Measurements from ENCODE around the gene PRR5L.

PRR5L gene

GRCh38 chr11:36451681-36452080 lies 155.6 kb downstream of the PRR5L start:
- DNase-seq (ENCODE audit: low read depth in 2 of 2): no peak
- no peak overlapping the region for H3K4me3 ChIP-seq (replicated peaks in 1 of 2; ENCODE audit: low read depth in 2 of 2, low read length in 2 of 2)
- TF ChIP-seq, protein P1, sequence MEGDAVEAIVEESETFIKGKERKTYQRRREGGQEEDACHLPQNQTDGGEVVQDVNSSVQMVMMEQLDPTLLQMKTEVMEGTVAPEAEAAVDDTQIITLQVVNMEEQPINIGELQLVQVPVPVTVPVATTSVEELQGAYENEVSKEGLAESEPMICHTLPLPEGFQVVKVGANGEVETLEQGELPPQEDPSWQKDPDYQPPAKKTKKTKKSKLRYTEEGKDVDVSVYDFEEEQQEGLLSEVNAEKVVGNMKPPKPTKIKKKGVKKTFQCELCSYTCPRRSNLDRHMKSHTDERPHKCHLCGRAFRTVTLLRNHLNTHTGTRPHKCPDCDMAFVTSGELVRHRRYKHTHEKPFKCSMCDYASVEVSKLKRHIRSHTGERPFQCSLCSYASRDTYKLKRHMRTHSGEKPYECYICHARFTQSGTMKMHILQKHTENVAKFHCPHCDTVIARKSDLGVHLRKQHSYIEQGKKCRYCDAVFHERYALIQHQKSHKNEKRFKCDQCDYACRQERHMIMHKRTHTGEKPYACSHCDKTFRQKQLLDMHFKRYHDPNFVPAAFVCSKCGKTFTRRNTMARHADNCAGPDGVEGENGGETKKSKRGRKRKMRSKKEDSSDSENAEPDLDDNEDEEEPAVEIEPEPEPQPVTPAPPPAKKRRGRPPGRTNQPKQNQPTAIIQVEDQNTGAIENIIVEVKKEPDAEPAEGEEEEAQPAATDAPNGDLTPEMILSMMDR (IDR thresholded peaks at IDR 0.05; ENCODE audit: low read depth, low read length): no peak

GRCh38 chr11:36452236-36452940 lies 156.3 kb downstream of the PRR5L start:
- TF ChIP-seq, protein P1 (IDR thresholded peaks at IDR 0.05; ENCODE audit: low read depth, low read length): no peak
- DNase-seq (ENCODE audit: low read depth in 2 of 2): peak in 1 of 2 donors; percentile 73
- no peak overlapping the region for H3K4me3 ChIP-seq (replicated peaks in 1 of 2; ENCODE audit: low read depth in 2 of 2, low read length in 2 of 2)

GRCh38 chr11:36452961-36453360 lies 156.9 kb downstream of the PRR5L start:
- TF ChIP-seq, protein P1 (IDR thresholded peaks at IDR 0.05; ENCODE audit: low read depth, low read length): no peak
- no peak overlapping the region for H3K4me3 ChIP-seq (replicated peaks in 1 of 2; ENCODE audit: low read depth in 2 of 2, low read length in 2 of 2)
- peak in 1 of 2 donors; percentile 6 for DNase-seq (ENCODE audit: low read depth in 2 of 2)

- TF ChIP-seq, protein P1 (IDR thresholded peaks at IDR 0.05; ENCODE audit: low read depth, low read length): no peak
- no peak overlapping the region for H3K4me3 ChIP-seq (replicated peaks in 1 of 2; ENCODE audit: low read depth in 2 of 2, low read length in 2 of 2)
- DNase-seq (ENCODE audit: low read depth in 2 of 2): peak in 1 of 2 donors; percentile 64
These were observed 157.6 kb downstream of the PRR5L start for GRCh38 chr11:36453678-36454077.

DNA sequence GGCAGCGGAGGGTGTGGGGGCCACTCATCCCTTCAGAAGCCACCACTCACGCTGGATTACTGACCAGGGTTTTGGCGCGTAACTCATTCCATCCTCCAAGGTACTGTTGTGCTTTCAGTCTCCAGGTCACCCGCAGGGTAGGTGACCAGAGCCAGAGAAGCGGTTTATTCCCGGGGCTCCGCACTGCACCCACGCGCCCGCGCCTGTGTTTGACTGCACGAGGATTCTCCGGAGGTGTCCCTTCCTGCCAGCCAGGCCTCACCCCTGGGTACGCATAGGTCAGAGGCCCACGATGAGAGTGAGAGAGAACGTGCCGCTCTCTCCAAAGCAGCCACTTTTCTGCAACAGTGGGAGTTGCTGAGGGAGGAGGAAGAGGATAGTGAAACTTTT lies 158.5 kb downstream of the PRR5L start:
- TF ChIP-seq, protein P1 (IDR thresholded peaks at IDR 0.05; ENCODE audit: low read depth, low read length): no peak
- H3K4me3 ChIP-seq (replicated peaks in 1 of 2; ENCODE audit: low read depth in 2 of 2, low read length in 2 of 2): no peak overlapping the region
- DNase-seq (ENCODE audit: low read depth in 2 of 2): no peak

DNA sequence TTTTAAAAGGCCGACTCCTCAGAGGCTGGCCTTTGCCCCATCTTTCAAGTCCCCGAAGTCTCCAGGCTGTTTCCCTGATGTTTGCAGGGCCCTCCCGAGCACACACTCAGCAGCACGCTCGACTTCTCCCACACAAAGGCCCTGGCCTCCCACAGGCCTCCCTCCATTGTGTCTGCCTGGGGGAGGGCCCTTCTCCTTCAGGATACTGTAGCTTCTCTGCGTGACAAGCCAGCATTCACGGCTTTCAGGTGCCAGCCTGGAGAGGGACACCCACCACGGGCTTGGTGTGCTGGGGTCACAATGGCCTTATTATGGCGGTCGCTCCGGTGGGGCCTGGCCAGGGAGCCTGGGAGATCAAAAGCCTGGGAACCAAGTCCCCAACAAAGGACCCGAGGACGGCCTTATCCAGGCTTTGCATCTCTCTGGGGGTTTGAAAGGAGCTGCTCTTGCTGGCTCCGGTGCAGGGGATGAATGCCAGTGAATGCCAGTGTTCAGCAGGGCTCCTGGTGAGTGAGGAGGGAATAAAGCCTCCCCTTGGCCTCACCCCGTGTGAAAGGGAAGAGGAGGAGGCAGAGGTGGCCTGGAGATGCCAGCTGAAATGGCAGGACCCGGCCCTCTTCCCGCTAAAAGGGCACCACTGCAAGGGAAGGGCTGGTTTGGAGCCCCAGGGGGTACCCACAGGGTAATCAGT lies 159.0 kb downstream of the PRR5L start:
- H3K4me3 ChIP-seq (replicated peaks in 1 of 2; ENCODE audit: low read depth in 2 of 2, low read length in 2 of 2): no peak overlapping the region
- DNase-seq (ENCODE audit: low read depth in 2 of 2): peak; percentile 33 to 36
- TF ChIP-seq, protein P1 (IDR thresholded peaks at IDR 0.05; ENCODE audit: low read depth, low read length): no peak

All from cardiac fibroblast (primary cell).